Endodermal cell (in vitro differentiated cells): Measurements from ENCODE around the gene CNKSR2. TPM values are rescaled to one million over a fixed set of nuclear protein-coding genes. Genes with fewer than 3 reads are reported as not detected.

Experiments used
- DNase-seq: peaks from one replicate; pipeline ENCODE4 v3.0.0-alpha.2; 2017
- H3K27ac ChIP-seq: 2 replicates; pipeline ENCODE4 v1.5.1; 2013; ENCODE audit warnings: mild to moderate bottlenecking, low read depth, low read length, moderate library complexity
- H3K27me3 ChIP-seq: 2 replicates; pipeline ENCODE4 v1.6.1; 2013; ENCODE audit warnings: mild to moderate bottlenecking, low read length, moderate library complexity; ENCODE audit not compliant: insufficient read depth, control insufficient read depth, poor library complexity, severe bottlenecking
- H3K36me3 ChIP-seq: 2 replicates; pipeline ENCODE4 v1.7.0; 2013; ENCODE audit warnings: mild to moderate bottlenecking, low read length, moderate library complexity; ENCODE audit not compliant: control insufficient read depth, insufficient read depth
- H3K4me1 ChIP-seq: one replicate; pipeline ENCODE4 v1.7.0; 2013; ENCODE audit warnings: low read length; ENCODE audit not compliant: control insufficient read depth, insufficient read depth
- H3K4me3 ChIP-seq: 2 replicates; pipeline ENCODE4 v1.5.1; 2013; ENCODE audit warnings: mild to moderate bottlenecking, low read length, moderate library complexity
- H3K9ac ChIP-seq: 2 replicates; pipeline ENCODE4 v1.6.1; 2013; ENCODE audit warnings: mild to moderate bottlenecking, low read length, moderate library complexity; ENCODE audit not compliant: poor library complexity, severe bottlenecking; ENCODE audit errors: extremely low read depth
- H3K9me3 ChIP-seq: 2 replicates; pipeline ENCODE4 v1.6.1; 2013; ENCODE audit warnings: mild to moderate bottlenecking, low read length, moderate library complexity; ENCODE audit not compliant: control insufficient read depth
- H3K27ac Mint-ChIP-seq: 2 replicates; pipeline ENCODE4 v1.8.0; 2020; ENCODE audit warnings: mixed read lengths
- H3K27me3 Mint-ChIP-seq: 2 replicates; pipeline ENCODE4 v1.8.0; 2021; ENCODE audit warnings: mild to moderate bottlenecking, mixed read lengths; ENCODE audit not compliant: insufficient read depth
- H3K36me3 Mint-ChIP-seq: 2 replicates; pipeline ENCODE4 v1.8.0; 2020; ENCODE audit warnings: low read depth, mixed read lengths
- H3K4me1 Mint-ChIP-seq: 2 replicates; pipeline ENCODE4 v1.8.0; 2020; ENCODE audit warnings: mixed read lengths
- H3K4me3 Mint-ChIP-seq: 2 replicates; pipeline ENCODE4 v1.8.0; 2020; ENCODE audit warnings: mild to moderate bottlenecking, moderate library complexity, mixed read lengths
- H3K9me3 Mint-ChIP-seq: 2 replicates; pipeline ENCODE4 v1.8.0; 2020; ENCODE audit warnings: mild to moderate bottlenecking, mixed read lengths
- WGBS, 2 experiments: methylation state at CpG; one replicate each; pipeline versions ENCODE4 v1.1.5 to v1.1.7; 2013; ENCODE audit warnings: missing lambda C conversion rate in 2 of 2, mixed read lengths in 1 of 2; ENCODE audit not compliant: insufficient coverage in 1 of 2, insufficient read length in 1 of 2; 5-methylcytosine and 5-hydroxymethylcytosine counted together
- total RNA-seq, 2 donors: library from RNA; stranded (reverse); fragmentation: NEBNext Ultra II Directional in 1 of 2; extraction: Animal tissue kit (Norgen Biotek cat#: 25700) in 1 of 2; gene quantifications; 2 replicates in 1 of 2; 3 replicates in 1 of 2; pipeline ENCODE4 v1.2.1, GENCODE V29; 2021
- TF ChIP-seq, protein P1 (sequence below): fragments of 200-600 bp; sonication (generic); conservative IDR thresholded peaks from 2 replicates; pipeline ENCODE4 v1.5.0; 2021; ENCODE audit warnings: antibody characterized with exemption, mild to moderate bottlenecking

The CNKSR2 gene
- total RNA-seq, 2 donors from 2014 or later: 16.9 to 28.7 TPM

- DNase-seq: no peak
- no peak overlapping the region for H3K9ac ChIP-seq
- H3K4me3 ChIP-seq: no peak overlapping the region
- TF ChIP-seq, protein P1, sequence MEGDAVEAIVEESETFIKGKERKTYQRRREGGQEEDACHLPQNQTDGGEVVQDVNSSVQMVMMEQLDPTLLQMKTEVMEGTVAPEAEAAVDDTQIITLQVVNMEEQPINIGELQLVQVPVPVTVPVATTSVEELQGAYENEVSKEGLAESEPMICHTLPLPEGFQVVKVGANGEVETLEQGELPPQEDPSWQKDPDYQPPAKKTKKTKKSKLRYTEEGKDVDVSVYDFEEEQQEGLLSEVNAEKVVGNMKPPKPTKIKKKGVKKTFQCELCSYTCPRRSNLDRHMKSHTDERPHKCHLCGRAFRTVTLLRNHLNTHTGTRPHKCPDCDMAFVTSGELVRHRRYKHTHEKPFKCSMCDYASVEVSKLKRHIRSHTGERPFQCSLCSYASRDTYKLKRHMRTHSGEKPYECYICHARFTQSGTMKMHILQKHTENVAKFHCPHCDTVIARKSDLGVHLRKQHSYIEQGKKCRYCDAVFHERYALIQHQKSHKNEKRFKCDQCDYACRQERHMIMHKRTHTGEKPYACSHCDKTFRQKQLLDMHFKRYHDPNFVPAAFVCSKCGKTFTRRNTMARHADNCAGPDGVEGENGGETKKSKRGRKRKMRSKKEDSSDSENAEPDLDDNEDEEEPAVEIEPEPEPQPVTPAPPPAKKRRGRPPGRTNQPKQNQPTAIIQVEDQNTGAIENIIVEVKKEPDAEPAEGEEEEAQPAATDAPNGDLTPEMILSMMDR: no peak
- Mint-ChIP-seq H3K4me3 (no peak overlapping the region), H3K9me3 (no peaks in the 10 kb centered on the region), H3K27me3 (no peaks in the 10 kb centered on the region), H3K36me3 (peaks cover 2% of the 10 kb centered on the region), H3K27ac (no peak overlapping the region), H3K4me1 (peaks cover 4% of the 10 kb centered on the region)
- H3K27ac ChIP-seq: no peak overlapping the region
- H3K36me3 ChIP-seq: no peaks in the 10 kb centered on the region
- H3K9me3 ChIP-seq: no peaks in the 10 kb centered on the region
- H3K27me3 ChIP-seq: no peaks in the 10 kb centered on the region
- no peaks in the 10 kb centered on the region for H3K4me1 ChIP-seq
- 90 to 100% methylated on average over 3 to 5 of the region's 5 CpGs for WGBS, 2 experiments
These were observed 237.9 kb downstream of the CNKSR2 start for GRCh38 chrX:21612154-21612553.

GRCh38 chrX:21616386-21616785 lies 242.2 kb downstream of the CNKSR2 start:
- Histone ChIP-seq H3K27me3 (no peaks in the 10 kb centered on the region), H3K27ac (no peak overlapping the region), H3K9me3 (no peaks in the 10 kb centered on the region), H3K4me3 (no peak overlapping the region), H3K36me3 (no peaks in the 10 kb centered on the region), H3K9ac (no peak overlapping the region), H3K4me1 (no peaks in the 10 kb centered on the region)
- H3K4me1 Mint-ChIP-seq: peaks cover 4% of the 10 kb centered on the region
- H3K27me3 Mint-ChIP-seq: no peaks in the 10 kb centered on the region
- no peak overlapping the region for H3K27ac Mint-ChIP-seq
- no peaks in the 10 kb centered on the region for H3K36me3 Mint-ChIP-seq
- whole genome bisulfite sequencing, 2 experiments: 79 to 100% methylated on average over 1 of the region's 1 CpG
- H3K4me3 Mint-ChIP-seq: no peak overlapping the region
- TF ChIP-seq, protein P1: no peak
- no peak for DNase-seq
- H3K9me3 Mint-ChIP-seq: no peaks in the 10 kb centered on the region

DNA sequence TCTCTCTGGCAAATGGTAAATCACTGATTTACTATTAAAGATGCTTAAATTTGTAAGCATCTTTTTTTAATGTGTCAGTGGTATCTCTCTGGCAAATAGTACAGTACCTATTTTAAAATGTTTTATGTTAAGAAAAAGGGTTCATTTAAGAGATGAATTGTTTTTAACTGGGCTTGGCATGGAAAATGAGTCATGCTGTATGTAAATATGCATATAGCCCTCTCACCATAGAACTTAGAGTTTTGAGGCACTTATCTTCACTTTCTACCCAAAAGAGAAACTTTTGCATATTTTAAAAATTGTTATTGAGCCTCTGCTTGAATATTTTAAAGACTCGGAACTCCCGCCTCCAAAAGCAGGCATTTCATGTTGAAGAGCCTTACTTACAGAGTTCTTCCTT lies 246.0 kb downstream of the CNKSR2 start:
- no peaks in the 10 kb centered on the region for H3K36me3 Mint-ChIP-seq
- H3K4me1 Mint-ChIP-seq: no peaks in the 10 kb centered on the region
- no peak overlapping the region for H3K4me3 Mint-ChIP-seq
- H3K27ac Mint-ChIP-seq: no peak overlapping the region
- Histone ChIP-seq H3K27ac (no peak overlapping the region), H3K27me3 (no peaks in the 10 kb centered on the region), H3K4me3 (no peak overlapping the region), H3K9ac (no peak overlapping the region), H3K4me1 (no peaks in the 10 kb centered on the region), H3K36me3 (no peaks in the 10 kb centered on the region), H3K9me3 (no peaks in the 10 kb centered on the region)
- WGBS, 2 experiments: 100% methylated on average over 2 of the region's 2 CpGs; no CpG with 5 or more reads in 1 of the 2 experiments
- no peaks in the 10 kb centered on the region for H3K9me3 Mint-ChIP-seq
- H3K27me3 Mint-ChIP-seq: no peaks in the 10 kb centered on the region
- no peak for DNase-seq
- TF ChIP-seq, protein P1: no peak
